RWPE2 (cell line): Measurements from ENCODE around the gene ZSCAN23.

Source experiments
- ATAC-seq: fragments of 200-7000 bp; cut with Tn5 transposase; 3 replicates; pipeline ENCODE4 v1.9.1; 2021; ENCODE audit warnings: low read depth
- DNase-seq: peaks from one replicate; pipeline ENCODE4 v3.0.0-alpha.2; 2020; ENCODE audit warnings: low spot score
- H3K27ac ChIP-seq: fragments of 450-650 bp; 2 replicates; pipeline ENCODE4 v1.5.1; 2017; ENCODE audit warnings: mild to moderate bottlenecking; ENCODE audit not compliant: poor library complexity, severe bottlenecking
- H3K27me3 ChIP-seq: fragments of 250-450 bp; sonication (Bioruptor Pico); 2 replicates; pipeline ENCODE4 v1.5.1; 2021; ENCODE audit warnings: mild to moderate bottlenecking, moderate library complexity; ENCODE audit not compliant: insufficient read depth, poor library complexity, severe bottlenecking
- H3K36me3 ChIP-seq: fragments of 250-450 bp; sonication (Bioruptor Pico); 2 replicates; pipeline ENCODE4 v1.5.1; 2020; ENCODE audit warnings: low read depth, mild to moderate bottlenecking, moderate library complexity
- H3K4me1 ChIP-seq: fragments of 250-450 bp; sonication (Bioruptor Pico); 2 replicates; pipeline ENCODE4 v1.5.1; 2021; ENCODE audit warnings: mild to moderate bottlenecking, moderate library complexity; ENCODE audit not compliant: insufficient read depth, poor library complexity, severe bottlenecking
- H3K4me3 ChIP-seq: fragments of 250-450 bp; sonication (Bioruptor Pico); 2 replicates; pipeline ENCODE4 v1.5.1; 2021; ENCODE audit warnings: mild to moderate bottlenecking, moderate library complexity; ENCODE audit not compliant: severe bottlenecking
- H3K9me3 ChIP-seq: fragments of 250-450 bp; sonication (Bioruptor Pico); 2 replicates; pipeline ENCODE4 v1.5.1; 2021; ENCODE audit warnings: mild to moderate bottlenecking, moderate library complexity; ENCODE audit not compliant: severe bottlenecking
- CTCF ChIP-seq: fragments of 450-650 bp; IDR thresholded peaks from one replicate; pipeline ENCODE4 v1.5.1; 2017; ENCODE audit warnings: mild to moderate bottlenecking, moderate library complexity; ENCODE audit not compliant: poor library complexity, severe bottlenecking

The ZSCAN23 gene

GRCh38 chr6:28423546-28423945, 19.7 kb downstream of the ZSCAN23 start:
- ATAC-seq: no peak
- Histone ChIP-seq H3K27me3 (no peaks in the 10 kb centered on the region), H3K36me3 (no peaks in the 10 kb centered on the region), H3K4me3 (no peak overlapping the region), H3K27ac (no peak overlapping the region), H3K4me1 (no peaks in the 10 kb centered on the region), H3K9me3 (no peaks in the 10 kb centered on the region)
- DNase-seq: no peak
- no peak for TF ChIP-seq CTCF

GRCh38 chr6:28413681-28414080, 29.6 kb downstream of the ZSCAN23 start:
- DNase-seq: no peak
- Histone ChIP-seq H3K4me1 (no peaks in the 10 kb centered on the region), H3K27me3 (no peaks in the 10 kb centered on the region), H3K36me3 (no peaks in the 10 kb centered on the region), H3K4me3 (no peak overlapping the region), H3K27ac (no peak overlapping the region), H3K9me3 (no peaks in the 10 kb centered on the region)
- ATAC-seq: no peak
- no peak for TF ChIP-seq CTCF

- Histone ChIP-seq H3K36me3 (no peaks in the 10 kb centered on the region), H3K4me1 (no peaks in the 10 kb centered on the region), H3K27me3 (no peaks in the 10 kb centered on the region), H3K9me3 (no peaks in the 10 kb centered on the region), H3K4me3 (no peak overlapping the region), H3K27ac (no peak overlapping the region)
- ATAC-seq (no peak), DNase-seq (no peak)
- TF ChIP-seq CTCF: no peak
These were observed 32.5 kb downstream of the ZSCAN23 start for GRCh38 chr6:28410767-28411166.

- Histone ChIP-seq H3K27ac (no peak overlapping the region), H3K27me3 (no peaks in the 10 kb centered on the region)
These were observed 35.1 kb downstream of the ZSCAN23 start for GRCh38 chr6:28408076-28408802.

More at GRCh38 chr6:28408076-28408802, 35.1 kb downstream of the ZSCAN23 start:
- no peaks in the 10 kb centered on the region for H3K36me3 ChIP-seq
- TF ChIP-seq CTCF: no peak
- ATAC-seq (no peak), DNase-seq (no peak)
- H3K4me1 ChIP-seq: no peaks in the 10 kb centered on the region
- no peak overlapping the region for H3K4me3 ChIP-seq
- no peaks in the 10 kb centered on the region for H3K9me3 ChIP-seq
